ENCODE results near the gene METTL16. TPM values are rescaled to one million over a fixed set of nuclear protein-coding genes. Genes with fewer than 3 reads are reported as not detected.

Gene METTL16
- total and polyA plus RNA-seq, 9 of the 15 experiments (the other 6 are each of a cell fraction or from before 2014, with no cell fraction given) = 12.1 to 30.5 (median 19.8) TPM

GRCh38 chr17:2378905-2379304 is 132.8 kb downstream of the METTL16 start:
- WGBS (ENCODE audit: insufficient coverage, low coverage, missing lambda C conversion rate) = 87% methylated on average over 11 of the region's 11 CpGs
- Histone ChIP-seq H3K4me2 (ENCODE audit: insufficient read depth, low read length) (no peak overlapping the region), H3K4me1 (replicated peaks in 1 of 2; ENCODE audit: control insufficient read depth in 2 of 2, insufficient read depth in 2 of 2, low read length in 2 of 2) (peaks cover 10 to 29% of the 10 kb centered on the region in 2 experiments), H2AFZ (ENCODE audit: low read depth, low read length) (no peak overlapping the region), H4K20me1 (replicated peaks; ENCODE audit: control insufficient read depth, insufficient read depth, low read length) (no peaks in the 10 kb centered on the region), H3K27me3 (ENCODE audit: control insufficient read depth in 2 of 2, insufficient read depth in 2 of 2, low read length in 2 of 2) (no peaks in the 10 kb centered on the region), H3K9ac (ENCODE audit: insufficient read depth in 1 of 2, low read depth in 2 of 2, low read length in 2 of 2) (no peak overlapping the region), H3K27ac (ENCODE audit: extremely low read depth, low read depth, low read length) (no peak overlapping the region), H3K9me3 (replicated peaks; ENCODE audit: control insufficient read depth, insufficient read depth, low read depth, low read length) (no peaks in the 10 kb centered on the region), H3K9me1 (ENCODE audit: control insufficient read depth, insufficient read depth, low read length) (no peaks in the 10 kb centered on the region), H3K79me2 (ENCODE audit: control insufficient read depth, insufficient read depth, low read length) (no peaks in the 10 kb centered on the region), H3K4me3 (no peak overlapping the region), H3K36me3 (ENCODE audit: control insufficient read depth, insufficient read depth, low read length) (no peaks in the 10 kb centered on the region)
- DNase-seq (ENCODE audit: extremely low read depth in 1 of 4, low spot score in 3 of 4) (no peak), ATAC-seq (no peak), FAIRE-seq (no peak)
- BruUV-seq (replicated peaks) = no TSS peak
- ChIA-PET POLR2A (interaction anchor here (1.2 kb wide), 1 partner anchor 15 kb away, joined by 4 read pairs; no protein-coding TSS in a partner anchor), CTCF (ENCODE audit: low intra/inter-chr PET ratio) (no interaction called here)
- intact Hi-C loops (cut with micrococcal nuclease) (no loop called here), in situ Hi-C loops (cut with MboI) (loop anchor here (5.0 kb wide), 1 partner anchor 33 kb away; no protein-coding TSS in a partner anchor)
- TF ChIP-seq MIER1 (IDR thresholded peaks at IDR 0.05; ENCODE audit: low read depth) (no peak), TAF1 (IDR thresholded peaks at IDR 0.05; ENCODE audit: control insufficient read depth, extremely low read depth, insufficient read depth, low read length, severe bottlenecking) (no peak), POLR2AphosphoS2 (IDR thresholded peaks at IDR 0.05; ENCODE audit: low read length) (no peak), SMARCA4 (IDR thresholded peaks at IDR 0.05) (no peak), EP400 (IDR thresholded peaks at IDR 0.05) (no peak), KDM1A (IDR thresholded peaks at IDR 0.05) (no peak)

- in situ Hi-C loops (cut with MboI) = loop anchor here (5.0 kb wide), 1 partner anchor 35 kb away; no protein-coding TSS in a partner anchor
- TF ChIP-seq ZNF280B (CRISPR knock-in tag; IDR thresholded peaks at IDR 0.05) = no peak
- no peak for TF ChIP-seq HIVEP1 (CRISPR knock-in tag; IDR thresholded peaks at IDR 0.05)
- no peak for TF ChIP-seq EP300 (IDR thresholded peaks at IDR 0.05; ENCODE audit: low read length)
- TF ChIP-seq RBM17 (IDR thresholded peaks at IDR 0.05; ENCODE audit: borderline replicate concordance, low read depth, low read length) = no peak
- TF ChIP-seq FOXA1 (IDR thresholded peaks at IDR 0.05; ENCODE audit: borderline replicate concordance) = no peak
- TF ChIP-seq TCF3 (CRISPR knock-in tag; IDR thresholded peaks at IDR 0.05) = no peak
- TF ChIP-seq RFX7 (CRISPR knock-in tag; IDR thresholded peaks at IDR 0.05) = no peak
- TF ChIP-seq CBFB (CRISPR knock-in tag; IDR thresholded peaks at IDR 0.05) = no peak
- TF ChIP-seq ZBTB1 (CRISPR knock-in tag; IDR thresholded peaks at IDR 0.05; ENCODE audit: borderline replicate concordance, low read depth) = no peak
- TF ChIP-seq PRMT5 (CRISPR knock-in tag; IDR thresholded peaks at IDR 0.05) = no peak
- Histone ChIP-seq H3K4me3 (no peak overlapping the region), H3K27me3 (ENCODE audit: control insufficient read depth in 2 of 2, insufficient read depth in 2 of 2, low read length in 2 of 2) (no peaks in the 10 kb centered on the region), H3K9me1 (ENCODE audit: control insufficient read depth, insufficient read depth, low read length) (no peaks in the 10 kb centered on the region), H2AFZ (ENCODE audit: low read depth, low read length) (no peak overlapping the region), H3K79me2 (ENCODE audit: control insufficient read depth, insufficient read depth, low read length) (no peaks in the 10 kb centered on the region), H3K36me3 (ENCODE audit: control insufficient read depth, insufficient read depth, low read length) (no peaks in the 10 kb centered on the region), H4K20me1 (replicated peaks; ENCODE audit: control insufficient read depth, insufficient read depth, low read length) (no peaks in the 10 kb centered on the region), H3K9me3 (replicated peaks; ENCODE audit: control insufficient read depth, insufficient read depth, low read depth, low read length) (no peaks in the 10 kb centered on the region), H3K4me2 (ENCODE audit: insufficient read depth, low read length) (no peak overlapping the region), H3K27ac (ENCODE audit: extremely low read depth, low read depth, low read length) (no peak overlapping the region), H3K9ac (ENCODE audit: insufficient read depth in 1 of 2, low read depth in 2 of 2, low read length in 2 of 2) (peak overlapping the region in 1 of 2 experiments; percentile 52; a peak in 1 of 4 replicates), H3K4me1 (replicated peaks in 1 of 2; ENCODE audit: control insufficient read depth in 2 of 2, insufficient read depth in 2 of 2, low read length in 2 of 2) (peaks cover 0 to 20% of the 10 kb centered on the region in 2 experiments; a peak in 3 of 5 replicates)
- FAIRE-seq = no peak
- 86% methylated on average over 5 of the region's 10 CpGs for WGBS (ENCODE audit: insufficient coverage, low coverage, missing lambda C conversion rate)
- ChIA-PET CTCF (ENCODE audit: low intra/inter-chr PET ratio) (no interaction called here), POLR2A (interaction anchor here (0.8 kb wide), 1 partner anchor 15 kb away, joined by 3 read pairs; no protein-coding TSS in a partner anchor)
- DNase-seq (ENCODE audit: extremely low read depth in 1 of 4, low spot score in 3 of 4) = no peak
- intact Hi-C loops (cut with micrococcal nuclease) = no loop called here
- BruUV-seq (replicated peaks) = no TSS peak
- ATAC-seq = no peak
Measured at GRCh38 chr17:2377659-2378058, 134.0 kb downstream of the METTL16 start.

Data from K562 (cell line).